HuH-7.5 (cell line): ENCODE data around the gene XRCC3.

Source experiments
- DNase-seq: peaks from one replicate; pipeline ENCODE4 v3.0.0; 2011; ENCODE audit warnings: low spot score

XRCC3 gene

DNA sequence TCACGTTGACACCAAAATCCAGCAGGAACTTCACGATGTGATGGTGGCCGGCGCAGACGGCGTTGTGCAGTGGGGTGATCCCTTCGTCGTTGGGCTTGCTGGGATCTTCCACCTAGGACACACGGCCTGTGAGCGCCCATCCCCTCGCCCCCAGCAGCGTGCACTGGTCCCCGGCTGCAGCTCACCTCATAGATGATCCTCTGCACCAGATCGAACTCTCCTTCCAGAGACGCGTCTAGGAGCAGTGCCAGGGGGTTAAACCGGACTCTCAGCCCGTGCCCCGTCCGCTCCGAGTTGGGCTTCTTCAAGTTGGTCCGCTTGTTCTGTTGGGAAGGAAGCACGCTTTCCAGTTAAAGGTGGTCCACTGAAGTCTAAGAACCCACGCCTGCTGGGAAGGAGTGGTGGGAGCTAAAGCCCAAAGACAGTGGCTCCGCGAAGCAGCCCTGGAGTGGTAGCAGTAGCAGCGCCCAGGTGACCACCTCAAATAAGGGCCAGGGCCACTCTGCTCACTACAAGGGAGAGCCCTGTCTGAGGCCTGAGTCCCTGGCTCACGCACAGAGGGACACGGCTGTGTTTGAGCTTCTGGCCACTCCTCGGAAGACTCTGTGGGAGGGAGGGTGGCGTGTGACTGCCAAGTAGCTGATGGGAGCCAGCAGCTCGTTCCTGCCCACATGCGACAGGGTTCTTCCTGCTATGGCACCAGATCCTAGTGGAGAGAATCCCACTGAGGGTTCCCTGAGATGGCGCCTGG, 23.6 kb upstream of the XRCC3 start:
- DNase-seq = no peak

DNA sequence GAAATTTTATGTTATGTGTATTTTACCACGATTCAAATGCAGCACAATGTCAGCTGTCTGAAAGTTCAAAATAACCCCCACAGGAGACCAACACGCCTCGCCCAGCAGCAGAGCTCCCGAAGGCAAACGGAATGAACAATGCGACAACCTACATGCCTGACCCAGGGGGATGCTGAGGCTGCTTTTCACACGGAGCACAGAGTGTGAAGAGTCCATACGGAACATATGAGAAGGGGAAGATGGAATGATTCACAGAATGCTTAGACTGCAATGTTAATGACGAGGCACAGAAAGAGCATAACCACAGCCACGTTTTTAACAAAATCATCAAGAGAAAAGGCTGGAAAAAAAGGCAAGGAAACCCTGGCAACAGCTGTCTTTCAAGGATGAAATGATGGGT, 22.9 kb upstream of the XRCC3 start:
- DNase-seq = no peak

DNA sequence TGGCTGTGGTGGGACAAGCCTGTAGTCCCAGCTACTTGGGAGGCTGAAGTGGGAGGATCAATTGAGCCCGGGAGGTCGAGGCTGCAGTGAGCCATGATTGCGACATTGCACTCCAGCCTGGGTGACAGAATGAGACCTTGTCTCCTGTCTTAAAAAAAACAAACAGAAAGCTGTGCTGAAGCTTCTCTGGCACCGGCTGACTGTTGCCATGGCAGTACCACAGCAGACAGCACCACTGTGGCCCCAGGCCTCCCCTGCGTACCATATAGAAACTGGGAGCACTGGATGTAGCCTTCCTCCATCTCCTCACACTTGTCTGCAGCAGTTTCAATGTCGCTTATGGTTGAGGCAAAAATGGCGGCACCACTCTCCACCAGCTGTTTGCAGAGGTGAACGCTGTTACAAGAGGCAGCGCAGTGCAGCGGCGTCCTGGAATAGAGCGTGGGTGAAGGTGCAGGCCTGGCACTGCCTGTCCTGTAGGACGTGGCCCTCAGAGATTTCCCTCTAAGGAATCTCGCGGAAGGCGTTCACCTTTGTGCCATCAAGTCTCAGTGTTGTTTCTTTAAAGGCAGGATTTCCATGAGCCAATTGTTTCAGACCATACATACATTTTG, 22.3 kb upstream of the XRCC3 start:
- no peak for DNase-seq

DNA sequence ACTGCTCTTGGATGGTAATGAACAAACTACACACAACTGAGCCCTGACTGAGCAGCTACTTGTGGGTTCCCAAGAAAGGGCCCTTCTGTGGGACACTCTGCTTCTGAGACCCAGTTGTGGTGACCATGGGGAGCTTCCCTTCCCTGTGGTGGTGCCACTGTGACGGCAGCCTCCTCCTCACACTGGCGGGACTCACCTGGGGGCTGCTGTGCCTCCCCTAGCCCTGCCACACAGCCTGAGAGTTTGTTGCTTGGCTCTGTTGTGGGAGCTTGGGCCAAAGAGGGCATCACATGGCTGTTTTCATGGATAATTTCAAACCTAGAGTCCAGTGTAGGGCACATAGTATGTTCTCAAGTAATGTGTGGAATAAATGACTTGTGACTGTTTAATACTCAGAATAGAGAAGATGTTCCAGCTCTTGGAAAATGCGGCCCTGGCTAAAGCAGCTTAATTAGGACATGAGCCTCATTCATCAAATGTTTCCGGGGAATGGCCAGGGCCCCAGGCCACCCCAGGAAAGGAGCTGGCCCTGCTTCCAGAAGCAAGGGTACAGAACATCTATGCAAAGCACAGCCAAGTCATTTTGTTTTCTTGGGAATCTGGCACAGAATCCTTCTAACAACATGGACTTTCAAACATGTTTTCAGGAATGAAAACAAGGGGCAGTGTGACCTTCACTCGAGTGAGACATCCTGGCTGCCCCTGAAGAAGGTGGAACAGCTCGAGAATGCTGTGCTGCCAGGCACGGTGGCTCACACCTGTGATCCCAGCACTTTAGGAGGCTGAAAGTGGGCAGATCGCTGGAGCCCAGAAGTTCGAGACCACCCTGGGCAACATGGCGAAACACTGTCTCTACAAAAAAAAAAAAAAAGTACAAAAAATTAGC, 21.5 kb upstream of the XRCC3 start:
- no peak for DNase-seq

DNA sequence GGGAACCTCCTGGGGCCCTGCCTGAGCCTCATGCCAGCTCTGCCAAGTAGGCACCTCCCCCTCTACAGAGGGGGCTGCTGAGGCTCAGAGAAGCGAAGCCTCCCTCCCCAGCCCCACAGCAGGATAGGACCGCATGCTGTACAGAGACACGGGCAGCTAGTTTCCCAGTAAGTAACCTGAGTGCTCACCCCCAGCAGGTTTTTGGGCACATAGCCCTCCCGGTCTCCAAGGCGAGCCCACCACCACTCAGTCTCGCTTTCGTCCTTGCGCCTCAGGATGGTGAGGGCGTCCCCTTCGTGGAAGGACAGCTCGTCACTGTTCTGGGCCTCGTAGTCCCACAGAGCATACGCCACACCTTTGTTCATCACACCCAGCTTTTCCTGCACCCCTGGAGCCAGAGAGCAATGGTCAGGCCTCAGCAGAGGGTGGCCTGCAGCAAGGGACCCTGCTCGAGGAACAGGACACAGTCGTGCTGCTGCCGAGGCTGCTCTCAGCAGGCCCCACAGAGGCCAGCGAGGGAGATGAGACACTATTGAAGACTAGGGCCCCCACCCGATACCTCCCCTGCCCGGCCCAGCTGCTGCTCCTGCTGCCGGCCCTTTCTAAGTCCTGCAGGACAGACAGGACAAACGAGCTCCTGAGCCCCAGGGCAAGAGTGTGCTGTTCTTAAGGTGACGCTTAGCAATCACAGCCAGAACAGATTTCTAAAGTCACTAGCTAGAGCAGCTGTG, 20.7 kb upstream of the XRCC3 start:
- no peak for DNase-seq

DNA sequence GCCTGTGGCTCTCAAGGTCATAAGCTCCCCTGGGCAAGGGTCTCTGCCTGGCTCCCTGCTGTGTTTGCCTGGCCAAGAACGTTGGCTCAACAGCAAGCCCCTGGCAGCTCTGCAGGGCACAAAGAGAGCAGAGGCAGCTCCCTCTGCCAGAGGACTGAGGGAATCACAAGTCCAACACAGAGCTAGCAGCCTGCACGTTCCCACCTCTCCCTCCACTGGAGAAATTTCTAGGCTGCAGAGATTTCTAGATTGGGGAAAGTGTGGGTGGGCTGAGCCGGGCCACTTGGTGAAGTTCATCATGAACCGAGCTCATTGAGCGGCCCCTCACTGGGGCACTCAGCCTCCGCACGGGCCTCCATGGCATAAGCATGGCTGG, 20.2 kb upstream of the XRCC3 start:
- no peak for DNase-seq

DNA sequence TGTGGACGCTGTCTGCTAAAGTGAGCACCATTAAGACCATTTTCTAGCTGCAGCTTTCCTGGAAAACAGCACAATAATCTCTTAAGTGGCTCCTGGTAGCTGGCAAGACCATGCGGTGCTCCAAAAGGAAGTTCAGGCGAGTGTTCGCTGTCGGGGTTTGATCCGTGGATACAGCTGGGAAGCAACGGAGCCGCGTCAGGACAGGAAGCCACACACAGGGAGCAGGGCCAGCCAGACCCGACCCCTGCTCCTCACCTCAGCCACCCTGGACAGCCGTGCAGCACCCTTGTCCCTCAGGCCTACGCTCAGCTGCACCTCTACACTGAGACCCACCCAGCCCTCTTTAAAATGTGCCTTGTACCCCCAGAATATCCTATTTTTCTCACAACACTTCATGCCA, 19.8 kb upstream of the XRCC3 start:
- DNase-seq = no peak

DNA sequence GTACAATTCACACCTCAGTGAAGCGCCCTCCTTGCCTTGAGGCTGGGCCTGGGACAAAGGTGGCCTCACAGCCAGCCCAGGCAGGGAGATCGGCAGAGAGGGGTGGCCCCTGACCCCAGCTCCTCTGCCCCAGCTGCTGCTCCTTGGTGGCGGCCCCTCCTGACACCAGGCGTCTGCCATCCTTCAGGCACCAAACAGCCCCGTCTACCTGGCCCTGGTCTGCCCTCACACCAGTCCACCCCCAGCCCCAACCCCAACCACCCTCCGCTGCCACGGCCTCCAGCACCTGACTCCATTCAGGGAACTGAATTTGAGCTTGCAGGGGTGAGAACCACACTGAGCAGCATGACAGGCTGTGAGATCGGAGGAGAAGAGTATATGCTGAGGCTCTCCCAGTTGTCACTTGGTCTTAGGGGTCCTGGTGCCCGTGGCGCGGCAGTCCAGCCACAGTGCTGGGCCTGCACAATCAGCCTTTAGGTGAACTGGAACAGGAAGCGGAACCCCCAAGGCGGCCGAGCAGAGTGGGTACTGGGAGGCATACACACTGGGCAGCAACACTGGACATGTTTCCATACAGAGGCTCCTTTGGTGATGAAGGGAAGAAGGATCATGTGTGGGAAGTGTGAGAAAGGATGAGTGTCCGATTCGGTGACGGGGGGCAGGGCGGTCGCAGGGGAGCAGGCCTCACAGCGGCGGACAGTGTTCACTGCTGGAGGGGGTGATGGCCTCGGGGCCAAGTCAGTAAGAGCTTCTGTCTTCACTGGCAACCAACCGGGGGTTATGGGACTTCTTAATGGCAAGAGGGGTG, 19.0 kb upstream of the XRCC3 start:
- no peak for DNase-seq

DNA sequence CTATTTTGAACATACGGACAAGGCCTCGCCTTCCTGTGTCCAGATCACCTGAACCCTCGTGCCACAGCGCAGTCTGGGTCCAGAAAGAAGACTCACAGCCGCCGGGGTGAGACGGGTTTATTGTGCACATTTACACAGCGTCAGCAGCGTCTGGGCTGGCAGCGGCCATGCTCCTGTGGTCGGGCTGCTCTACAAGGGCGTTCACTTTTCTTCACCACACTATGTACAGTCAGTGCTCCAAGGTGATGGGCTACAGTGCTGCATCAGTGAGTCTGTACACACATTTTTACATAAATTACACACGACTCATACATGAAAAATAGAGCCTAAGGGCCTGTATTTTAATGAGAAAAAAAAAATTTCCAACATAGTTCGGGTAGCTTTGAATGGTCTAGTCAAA, 18.4 kb upstream of the XRCC3 start:
- DNase-seq = no peak

DNA sequence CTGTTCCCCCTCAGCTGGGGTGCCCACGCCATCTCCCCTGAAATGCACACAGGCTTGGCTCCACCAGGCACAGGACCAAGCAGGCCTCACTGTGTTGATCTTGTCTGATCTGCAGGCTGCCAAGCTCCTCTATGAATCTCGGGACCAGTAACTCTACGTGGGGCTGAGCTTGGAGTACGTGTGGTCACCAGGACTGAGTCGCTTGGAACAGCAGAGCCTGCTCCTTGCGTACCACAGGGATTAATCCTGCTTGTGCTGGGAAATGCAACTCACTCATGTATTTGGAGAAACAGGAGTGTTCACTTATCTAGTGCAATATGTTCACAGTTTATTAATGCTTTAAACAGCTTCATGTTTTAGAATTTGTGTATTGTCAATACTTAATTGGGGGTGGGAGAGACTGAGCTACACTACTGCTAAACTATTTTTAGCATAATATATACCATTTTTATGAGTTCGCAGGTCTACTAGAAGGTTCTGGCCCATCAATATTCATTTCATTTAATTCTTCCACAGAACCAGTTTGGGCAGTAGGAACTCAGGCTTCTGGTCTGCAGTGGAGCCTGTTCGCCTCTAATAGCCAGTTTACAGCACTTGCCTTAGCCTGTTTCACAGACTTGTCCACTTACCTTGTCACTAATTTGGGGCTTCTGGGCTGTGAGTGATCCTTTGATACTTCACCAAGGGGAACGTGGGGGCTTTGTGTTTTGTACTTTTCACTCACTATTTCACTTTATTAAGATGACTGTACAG, 17.8 kb upstream of the XRCC3 start:
- no peak for DNase-seq

DNA sequence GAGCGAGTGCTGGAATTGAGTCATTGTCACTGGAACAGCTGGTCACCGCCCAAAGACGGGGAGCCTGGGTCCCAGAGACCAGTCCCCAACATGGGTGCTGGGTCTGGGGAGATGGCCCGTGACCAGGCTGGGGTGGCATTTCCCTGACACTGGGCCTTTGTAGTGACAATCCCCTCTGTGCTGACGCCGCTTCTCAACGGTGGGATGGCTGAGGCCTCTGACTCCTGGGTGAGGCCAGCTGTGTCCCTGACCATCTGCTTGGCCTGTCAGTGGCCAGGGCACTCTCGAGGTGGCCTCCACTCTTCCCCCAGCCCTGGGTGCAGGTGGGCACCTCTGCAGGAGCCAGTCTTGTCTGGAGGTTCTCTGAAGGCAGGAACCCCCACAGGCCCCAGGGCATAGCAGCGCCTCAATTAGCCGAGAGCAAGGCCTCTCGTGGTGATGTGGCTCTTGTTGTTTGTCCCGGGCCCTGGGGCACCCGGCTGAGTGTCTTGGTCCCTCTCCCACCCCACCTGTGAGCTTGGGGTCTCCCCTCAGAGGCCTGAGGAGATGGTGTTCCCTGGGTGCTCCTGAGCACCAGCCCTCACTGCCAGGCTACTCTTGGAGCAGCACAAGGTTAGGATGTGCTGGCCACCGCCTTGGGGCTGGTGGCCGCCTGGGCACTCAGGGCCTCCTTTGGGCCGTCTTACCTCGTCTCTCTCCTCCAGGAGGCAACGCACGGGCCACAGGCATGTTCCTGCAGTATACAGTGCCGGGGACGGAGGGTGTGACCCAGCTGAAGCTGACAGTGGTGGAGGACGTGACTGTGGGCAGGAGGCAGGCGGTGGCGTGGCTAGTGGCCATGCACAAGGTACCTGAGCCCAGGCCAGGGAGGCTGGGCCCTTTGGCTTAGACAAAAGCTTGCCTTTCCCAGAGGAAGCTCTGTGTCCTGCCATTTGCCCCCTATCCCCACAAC, 16.9 kb upstream of the XRCC3 start:
- no peak for DNase-seq

DNA sequence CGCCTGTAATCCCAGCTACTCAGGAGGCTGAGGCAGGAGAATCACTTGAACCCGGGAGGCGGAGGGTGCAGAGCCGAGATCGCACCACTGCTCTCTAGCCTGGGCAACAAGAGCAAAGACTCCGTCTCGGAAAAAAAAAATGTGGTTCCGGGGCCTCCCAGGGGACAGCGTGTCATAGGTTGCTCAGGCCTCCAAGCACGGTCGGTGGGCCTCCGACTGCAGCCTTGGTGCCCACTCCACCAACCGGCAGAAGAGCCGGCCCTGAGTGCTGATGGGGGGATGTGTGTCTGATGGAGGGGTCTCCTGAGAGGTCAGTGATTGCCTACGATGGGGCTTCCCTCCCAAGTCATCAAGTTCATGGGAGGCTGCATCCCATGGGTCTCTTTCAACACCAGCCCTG, 16.2 kb upstream of the XRCC3 start:
- DNase-seq = no peak

DNA sequence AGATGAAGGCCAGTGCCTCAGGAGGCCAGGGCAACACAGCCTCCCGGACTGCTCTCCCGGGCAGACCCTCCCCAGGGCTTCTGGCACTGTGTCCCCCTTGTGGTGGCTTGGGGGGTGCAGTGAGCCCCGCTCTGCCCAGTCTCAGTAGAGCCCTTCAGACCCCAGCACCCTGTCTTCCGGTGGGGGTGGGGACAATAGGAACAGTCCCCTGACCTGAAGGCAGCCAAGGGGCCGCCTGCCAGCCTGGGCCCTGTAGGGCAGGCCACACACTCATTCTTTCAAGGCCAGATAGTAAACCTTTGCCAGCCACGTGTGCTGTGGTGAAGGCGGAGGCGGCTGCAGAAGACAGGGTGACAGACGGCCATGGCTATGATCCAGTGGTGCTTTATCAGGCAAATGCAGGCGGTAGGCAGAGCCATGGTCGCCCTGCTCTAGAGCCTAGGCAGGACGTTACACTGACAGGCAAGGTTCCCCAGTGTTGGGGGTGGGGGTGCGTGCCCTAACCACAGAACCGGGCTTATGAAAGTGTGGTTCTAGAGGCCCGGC, 15.3 kb upstream of the XRCC3 start:
- no peak for DNase-seq

DNA sequence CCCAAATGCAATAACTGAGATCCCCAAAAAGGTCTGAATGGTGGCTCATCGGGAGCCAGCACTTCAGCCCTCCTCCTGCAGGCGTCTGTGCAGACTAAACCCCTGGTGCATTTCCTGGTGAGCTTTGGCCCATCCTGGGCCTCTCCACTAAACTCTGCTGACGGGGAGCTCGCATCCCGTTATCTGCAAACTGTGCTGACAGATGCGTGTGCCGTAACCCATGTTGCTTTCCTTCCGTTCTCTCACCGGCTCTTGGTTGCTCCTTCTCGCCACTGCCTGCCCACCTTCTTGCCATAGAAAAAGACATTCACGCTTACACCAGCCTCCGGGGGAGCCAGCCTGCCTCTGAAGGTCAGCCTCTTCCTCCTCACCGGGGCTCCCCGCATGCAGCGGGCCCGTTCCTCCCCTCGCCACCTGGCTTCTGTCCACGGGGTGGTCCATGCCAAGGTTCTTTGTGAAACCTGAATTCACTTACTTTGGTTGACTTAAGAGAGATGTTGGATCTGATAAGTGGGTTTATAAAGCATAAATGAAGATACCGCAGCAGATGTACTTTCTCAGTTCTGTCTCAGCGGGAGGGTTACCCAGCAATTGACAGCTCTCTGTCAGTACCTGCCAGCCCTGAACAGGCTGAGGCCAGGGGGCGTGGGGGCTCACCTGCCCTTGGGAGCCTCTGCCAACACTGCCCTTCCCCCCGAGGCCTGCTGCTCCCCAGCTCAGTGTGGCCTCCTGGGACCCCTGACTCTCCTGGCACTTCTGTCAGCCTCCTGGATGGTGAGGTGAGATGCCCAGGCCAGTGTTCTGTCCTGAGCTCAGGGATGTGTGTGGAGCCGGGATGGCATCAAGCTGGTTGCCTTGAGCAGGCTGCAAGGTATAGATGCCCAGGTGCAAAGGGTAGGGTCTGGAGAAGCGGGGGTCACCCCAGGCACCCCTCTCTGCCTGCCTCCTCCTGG, 14.5 kb upstream of the XRCC3 start:
- no peak for DNase-seq

DNA sequence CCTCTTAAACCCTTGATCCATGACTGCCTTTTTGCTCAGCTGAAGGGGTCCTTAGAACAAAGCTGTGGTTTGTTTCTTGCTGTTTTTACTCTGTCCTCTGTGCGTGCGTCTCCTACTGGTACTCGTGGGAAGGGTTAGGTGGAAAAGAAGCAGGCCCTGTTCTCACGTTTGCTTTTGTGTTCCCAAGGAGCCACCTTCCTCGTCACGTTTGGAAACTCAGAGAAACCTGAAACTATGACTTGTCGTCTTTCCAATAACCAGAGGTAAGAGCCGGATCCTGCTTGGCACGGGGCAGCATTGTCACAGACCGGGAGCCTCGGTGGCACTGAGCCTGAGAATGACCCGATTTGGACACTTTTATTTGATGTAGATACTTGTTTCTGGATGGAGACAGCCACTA, 13.5 kb upstream of the XRCC3 start:
- DNase-seq = no peak

DNA sequence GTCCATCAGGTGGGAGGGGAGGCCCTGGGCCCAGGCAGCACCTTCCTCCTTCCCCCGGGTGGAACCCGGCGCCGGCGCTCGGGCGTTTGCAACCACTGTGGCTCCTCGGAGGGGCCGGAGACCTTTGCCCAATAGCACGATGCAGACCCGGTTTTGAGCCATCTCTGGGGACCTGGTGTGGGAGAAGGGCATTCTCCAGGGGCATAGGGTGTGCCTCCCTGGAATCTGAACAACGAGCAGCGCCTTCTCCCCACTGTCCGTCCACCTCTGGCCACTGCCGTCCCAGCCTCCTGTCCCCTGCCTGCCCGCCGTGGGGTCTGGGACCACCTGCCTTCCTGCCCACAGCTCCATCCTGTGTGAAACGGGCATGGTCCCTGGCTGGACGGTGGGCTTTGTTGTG, 12.9 kb upstream of the XRCC3 start:
- no peak for DNase-seq

DNA sequence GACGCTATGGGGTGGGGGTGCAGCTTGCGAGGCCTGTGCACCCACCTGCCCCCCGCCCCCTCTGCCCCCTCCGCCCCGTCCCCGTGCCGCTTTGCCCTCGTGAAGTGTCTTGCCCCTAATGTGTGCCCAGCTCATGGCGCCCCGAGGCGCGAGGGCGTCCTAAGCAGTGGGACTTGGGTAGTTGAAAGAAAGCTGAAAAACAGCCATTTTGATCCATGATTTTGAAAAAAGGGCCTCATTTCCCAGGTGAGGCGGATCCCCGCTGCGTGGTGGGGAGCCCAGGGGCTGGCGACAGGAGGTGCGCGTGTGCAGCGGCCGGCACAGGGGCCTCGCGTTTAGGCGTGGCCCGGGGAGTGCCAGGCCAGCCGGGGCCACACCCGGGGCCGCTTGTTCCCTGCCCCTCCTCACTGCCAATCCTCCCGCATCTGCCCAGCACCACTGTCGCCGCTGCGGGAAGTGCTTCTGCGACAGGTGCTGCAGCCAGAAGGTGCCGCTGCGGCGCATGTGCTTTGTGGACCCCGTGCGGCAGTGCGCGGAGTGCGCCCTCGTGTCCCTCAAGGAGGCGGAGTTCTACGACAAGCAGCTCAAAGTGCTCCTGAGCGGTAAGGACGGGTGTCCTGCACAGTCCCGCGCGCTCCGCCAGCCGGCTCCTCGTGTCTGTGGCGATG, 12.2 kb upstream of the XRCC3 start:
- DNase-seq = no peak

DNA sequence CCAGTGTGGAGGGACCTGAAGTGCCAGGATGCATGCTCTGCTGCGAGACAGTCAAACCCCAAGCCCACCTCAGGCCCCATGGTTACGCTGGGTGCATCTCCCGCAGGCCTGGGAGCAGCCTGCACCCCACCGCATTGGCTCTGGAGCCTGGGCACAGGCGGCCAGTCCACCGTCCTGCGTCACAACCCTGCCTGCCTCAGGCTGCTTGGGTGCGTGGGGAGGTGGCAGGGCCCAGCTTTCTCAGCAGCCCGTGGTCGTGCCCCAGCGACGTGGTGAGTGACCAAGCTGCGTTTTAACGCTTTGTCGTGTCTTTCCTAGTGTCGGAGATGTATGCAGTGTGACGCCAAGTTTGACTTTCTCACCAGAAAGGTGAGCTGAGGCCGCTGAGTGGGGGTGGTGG, 11.2 kb upstream of the XRCC3 start:
- DNase-seq = no peak
